Panc1 (cell line): ENCODE data around the gene WFS1. TPM values are rescaled to one million over a fixed set of nuclear protein-coding genes. Genes with fewer than 3 reads are reported as not detected.

Source experiments
- ATAC-seq: fragments of 200-7000 bp; cut with Tn5 transposase; 2 replicates; pipeline ENCODE4 v1.9.1; 2020; ENCODE audit warnings: mild to moderate bottlenecking, moderate library complexity
- BruUV-seq: library from RNA; stranded (reverse); fragments of 400-500 nt; replicated peaks from 2 replicates; lab custom pipeline; 2021; lab: Mats Ljungman, UMichigan
- CTCF ChIA-PET: fragments of 300-600 bp; sonication (Branson Sonifier 250); formaldehyde crosslinking; loops from one replicate; lab custom pipeline; 2022; ENCODE audit warnings: antibody characterized with exemption; lab: Charles Lee
- POLR2A ChIA-PET: fragments of 300-600 bp; sonication (Branson Sonifier 250); formaldehyde crosslinking; loops from one replicate; lab custom pipeline; 2022; ENCODE audit warnings: antibody characterized with exemption; lab: Charles Lee
- DNase-seq: peaks from one replicate; pipeline ENCODE4 v3.0.0-alpha.2; 2010; ENCODE audit warnings: low read depth, low spot score
- H3K27ac ChIP-seq: 2 replicates; pipeline ENCODE4 v1.5.1; 2011; ENCODE audit warnings: mild to moderate bottlenecking, low read length, inconsistent platforms
- H3K27me3 ChIP-seq: fragments of 200-500 bp; sonication (Bioruptor generic); 2 replicates; pipeline ENCODE4 v1.6.0; 2014; ENCODE audit warnings: low read length, inconsistent platforms; ENCODE audit not compliant: control insufficient read depth, insufficient read depth
- H3K36me3 ChIP-seq: fragments of 200-500 bp; sonication (Bioruptor generic); 2 replicates; pipeline ENCODE4 v1.5.1; 2014; ENCODE audit warnings: inconsistent platforms, mild to moderate bottlenecking, low read length, moderate library complexity; ENCODE audit not compliant: control insufficient read depth, insufficient read depth
- H3K4me1 ChIP-seq: 2 replicates; pipeline ENCODE4 v1.5.1; 2011; ENCODE audit warnings: inconsistent platforms, mild to moderate bottlenecking, low read length, moderate library complexity; ENCODE audit not compliant: control insufficient read depth, insufficient read depth
- H3K4me3 ChIP-seq, 2 experiments: 2 replicates each; pipeline ENCODE4 v1.5.1; 2011 to 2012; ENCODE audit warnings: low read depth in 2 of 2, low read length in 2 of 2, mild to moderate bottlenecking in 2 of 2, inconsistent platforms in 1 of 2, moderate library complexity in 1 of 2
- H3K9me3 ChIP-seq: fragments of 200-500 bp; sonication (Bioruptor generic); 2 replicates; pipeline ENCODE4 v1.5.1; 2014; ENCODE audit warnings: low read depth, mild to moderate bottlenecking, inconsistent platforms, low read length, moderate library complexity; ENCODE audit not compliant: control insufficient read depth, insufficient read depth
- POLR2AphosphoS5 ChIP-seq: IDR thresholded peaks from 2 replicates; pipeline ENCODE4 v1.6.1; 2012; ENCODE audit warnings: mild to moderate bottlenecking, low read depth, low read length, moderate library complexity
- SIN3A ChIP-seq: IDR thresholded peaks from 2 replicates; pipeline ENCODE4 v1.6.1; 2012; ENCODE audit warnings: low read depth, mild to moderate bottlenecking, low read length, moderate library complexity, borderline replicate concordance; ENCODE audit not compliant: insufficient read depth
- TCF7L2 ChIP-seq: IDR thresholded peaks from 2 replicates; pipeline ENCODE4 v1.6.1; 2011; ENCODE audit warnings: mild to moderate bottlenecking, low read depth, low read length, inconsistent platforms
- in situ Hi-C: cut with HindIII; loops from 2 replicates; pipeline ENCODE4 v1.10.0; 2016; ENCODE audit warnings: low sequenced_read_pairs, low pct_unique_long_range_greater_than_20kb
- intact Hi-C: fragments of 100-400 bp; cut with micrococcal nuclease; formaldehyde crosslinking; loops from one replicate; pipeline ENCODE4 v1.10.0; 2022; ENCODE audit not compliant: unreplicated experiment
- total RNA-seq: library from RNA; stranded (reverse); gene quantifications from one replicate; pipeline ENCODE4 v1.2.1, GENCODE V29; 2021; ENCODE audit not compliant: unreplicated experiment
- TF ChIP-seq, protein P1 (sequence below), 2 experiments: IDR thresholded peaks; 2 replicates each; pipeline ENCODE4 v1.6.1; 2011 to 2012; ENCODE audit warnings: low read depth in 2 of 2, control low read depth in 1 of 2, low read length in 1 of 2, mild to moderate bottlenecking in 1 of 2, moderate library complexity in 1 of 2; ENCODE audit not compliant: insufficient read depth in 1 of 2
- TF ChIP-seq, protein P2 (sequence below): fragments of 450-650 bp; IDR thresholded peaks from 2 replicates; pipeline ENCODE4 v1.5.1; 2017; ENCODE audit warnings: mild to moderate bottlenecking

WFS1 gene
- total RNA-seq, 1 experiment from 2014 or later = 67.5 TPM

DNA sequence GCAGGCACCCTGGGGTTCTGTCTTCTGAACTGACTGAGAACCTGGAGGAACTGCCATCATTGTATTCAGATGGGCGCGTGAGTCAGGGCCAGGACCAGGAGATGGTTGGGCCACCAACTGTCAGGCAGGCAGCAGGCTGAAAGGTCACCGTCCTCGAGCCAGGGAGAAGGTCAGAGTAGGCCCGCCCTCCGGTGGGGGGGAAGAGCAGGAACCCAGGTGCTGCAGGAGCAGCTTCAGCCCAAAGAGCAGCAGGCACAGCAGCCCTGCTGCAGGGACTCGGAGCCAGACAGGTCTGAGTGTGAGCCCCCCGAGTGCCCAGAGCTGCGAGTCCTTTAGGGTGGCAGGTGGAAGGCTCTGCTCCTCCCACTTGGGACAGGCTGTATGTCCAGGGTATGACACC lies 26.4 kb downstream of the WFS1 start:
- Histone ChIP-seq H3K4me3 (no peak overlapping the region), H3K36me3 (no peaks in the 10 kb centered on the region), H3K9me3 (no peaks in the 10 kb centered on the region), H3K4me1 (no peaks in the 10 kb centered on the region), H3K27ac (no peak overlapping the region), H3K27me3 (no peaks in the 10 kb centered on the region)
- TF ChIP-seq, protein P1, sequence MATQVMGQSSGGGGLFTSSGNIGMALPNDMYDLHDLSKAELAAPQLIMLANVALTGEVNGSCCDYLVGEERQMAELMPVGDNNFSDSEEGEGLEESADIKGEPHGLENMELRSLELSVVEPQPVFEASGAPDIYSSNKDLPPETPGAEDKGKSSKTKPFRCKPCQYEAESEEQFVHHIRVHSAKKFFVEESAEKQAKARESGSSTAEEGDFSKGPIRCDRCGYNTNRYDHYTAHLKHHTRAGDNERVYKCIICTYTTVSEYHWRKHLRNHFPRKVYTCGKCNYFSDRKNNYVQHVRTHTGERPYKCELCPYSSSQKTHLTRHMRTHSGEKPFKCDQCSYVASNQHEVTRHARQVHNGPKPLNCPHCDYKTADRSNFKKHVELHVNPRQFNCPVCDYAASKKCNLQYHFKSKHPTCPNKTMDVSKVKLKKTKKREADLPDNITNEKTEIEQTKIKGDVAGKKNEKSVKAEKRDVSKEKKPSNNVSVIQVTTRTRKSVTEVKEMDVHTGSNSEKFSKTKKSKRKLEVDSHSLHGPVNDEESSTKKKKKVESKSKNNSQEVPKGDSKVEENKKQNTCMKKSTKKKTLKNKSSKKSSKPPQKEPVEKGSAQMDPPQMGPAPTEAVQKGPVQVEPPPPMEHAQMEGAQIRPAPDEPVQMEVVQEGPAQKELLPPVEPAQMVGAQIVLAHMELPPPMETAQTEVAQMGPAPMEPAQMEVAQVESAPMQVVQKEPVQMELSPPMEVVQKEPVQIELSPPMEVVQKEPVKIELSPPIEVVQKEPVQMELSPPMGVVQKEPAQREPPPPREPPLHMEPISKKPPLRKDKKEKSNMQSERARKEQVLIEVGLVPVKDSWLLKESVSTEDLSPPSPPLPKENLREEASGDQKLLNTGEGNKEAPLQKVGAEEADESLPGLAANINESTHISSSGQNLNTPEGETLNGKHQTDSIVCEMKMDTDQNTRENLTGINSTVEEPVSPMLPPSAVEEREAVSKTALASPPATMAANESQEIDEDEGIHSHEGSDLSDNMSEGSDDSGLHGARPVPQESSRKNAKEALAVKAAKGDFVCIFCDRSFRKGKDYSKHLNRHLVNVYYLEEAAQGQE (IDR thresholded peaks at IDR 0.05; ENCODE audit: insufficient read depth in 1 of 2, low read depth in 2 of 2, low read length in 1 of 2) = no peak
- no peak for TF ChIP-seq SIN3A
- TF ChIP-seq, protein P2, sequence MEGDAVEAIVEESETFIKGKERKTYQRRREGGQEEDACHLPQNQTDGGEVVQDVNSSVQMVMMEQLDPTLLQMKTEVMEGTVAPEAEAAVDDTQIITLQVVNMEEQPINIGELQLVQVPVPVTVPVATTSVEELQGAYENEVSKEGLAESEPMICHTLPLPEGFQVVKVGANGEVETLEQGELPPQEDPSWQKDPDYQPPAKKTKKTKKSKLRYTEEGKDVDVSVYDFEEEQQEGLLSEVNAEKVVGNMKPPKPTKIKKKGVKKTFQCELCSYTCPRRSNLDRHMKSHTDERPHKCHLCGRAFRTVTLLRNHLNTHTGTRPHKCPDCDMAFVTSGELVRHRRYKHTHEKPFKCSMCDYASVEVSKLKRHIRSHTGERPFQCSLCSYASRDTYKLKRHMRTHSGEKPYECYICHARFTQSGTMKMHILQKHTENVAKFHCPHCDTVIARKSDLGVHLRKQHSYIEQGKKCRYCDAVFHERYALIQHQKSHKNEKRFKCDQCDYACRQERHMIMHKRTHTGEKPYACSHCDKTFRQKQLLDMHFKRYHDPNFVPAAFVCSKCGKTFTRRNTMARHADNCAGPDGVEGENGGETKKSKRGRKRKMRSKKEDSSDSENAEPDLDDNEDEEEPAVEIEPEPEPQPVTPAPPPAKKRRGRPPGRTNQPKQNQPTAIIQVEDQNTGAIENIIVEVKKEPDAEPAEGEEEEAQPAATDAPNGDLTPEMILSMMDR = no peak
- no peak for TF ChIP-seq TCF7L2
- no peak for TF ChIP-seq POLR2AphosphoS5
- ChIA-PET CTCF (no interaction called here), POLR2A (no interaction called here)
- in situ Hi-C loops (no loop called here), intact Hi-C loops (no loop called here)
- DNase-seq = no peak
- no TSS peak for BruUV-seq
- ATAC-seq = no peak

DNA sequence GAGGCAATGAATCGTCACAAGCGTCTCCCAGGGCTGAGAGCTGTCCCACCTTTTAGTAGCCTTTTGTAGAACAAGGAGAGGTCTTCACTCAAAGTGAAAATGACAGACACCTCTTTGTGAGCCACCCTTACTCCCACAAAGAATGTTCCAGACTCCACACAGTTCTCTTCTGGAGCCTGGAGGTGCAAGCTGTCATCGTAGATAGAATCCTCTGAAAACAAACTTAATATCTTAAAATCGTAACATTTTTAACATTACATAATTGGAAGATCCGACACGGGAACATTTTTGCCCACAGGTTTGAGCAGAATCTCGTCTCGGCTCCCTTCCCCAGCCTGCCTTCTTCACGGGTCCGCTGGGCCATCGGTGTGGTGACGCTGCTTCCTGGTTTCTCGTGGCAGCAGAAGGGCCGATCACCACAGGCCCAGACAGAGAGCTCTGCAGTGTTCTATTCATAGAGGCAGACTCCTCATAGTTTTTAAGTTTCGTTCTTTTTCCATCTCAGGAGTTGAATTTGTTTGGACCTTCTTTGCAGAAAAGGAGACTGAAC lies 27.7 kb downstream of the WFS1 start:
- no TSS peak for BruUV-seq
- no peak overlapping the region for H3K27ac ChIP-seq
- ChIA-PET CTCF (no interaction called here), POLR2A (no interaction called here)
- intact Hi-C loops (no loop called here), in situ Hi-C loops (no loop called here)
- H3K36me3 ChIP-seq = no peaks in the 10 kb centered on the region
- H3K27me3 ChIP-seq = no peaks in the 10 kb centered on the region
- TF ChIP-seq POLR2AphosphoS5 (no peak), TCF7L2 (no peak), SIN3A (no peak)
- TF ChIP-seq, protein P1 (IDR thresholded peaks at IDR 0.05; ENCODE audit: insufficient read depth in 1 of 2, low read depth in 2 of 2, low read length in 1 of 2) = no peak
- TF ChIP-seq, protein P2 = no peak
- H3K4me3 ChIP-seq = no peak overlapping the region
- H3K9me3 ChIP-seq = no peaks in the 10 kb centered on the region
- no peak for DNase-seq
- no peak for ATAC-seq
- H3K4me1 ChIP-seq = no peaks in the 10 kb centered on the region
